Fibroblast of villous mesenchyme (primary cell): ENCODE measurements around the gene HSBP1. TPM values are rescaled to one million over a fixed set of nuclear protein-coding genes. Genes with fewer than 3 reads are reported as not detected.

Experiments used
- DNase-seq: peaks from one replicate; pipeline ENCODE4 v3.0.0-alpha.2; 2010; ENCODE audit warnings: low read depth
- H3K4me3 ChIP-seq: 2 replicates; pipeline ENCODE4 v1.5.1; 2011; ENCODE audit warnings: low read depth, mild to moderate bottlenecking, low read length
- CTCF ChIP-seq: IDR thresholded peaks from 2 replicates; pipeline ENCODE4 v1.5.1; 2012; ENCODE audit warnings: low read depth, mild to moderate bottlenecking, low read length; ENCODE audit not compliant: insufficient read depth
- total RNA-seq: library from RNA; depleted of rRNA; stranded (reverse); fragments of >200 nt; gene quantifications from 2 replicates; pipeline ENCODE4 v1.2.3, GENCODE V29; 2012

The HSBP1 gene
- total RNA-seq, 1 donor = 30.2 TPM

GRCh38 chr16:83809092-83809491 lies 1.3 kb downstream of the HSBP1 start:
- no peak for DNase-seq
- no peak for TF ChIP-seq CTCF
- peak overlapping the region; percentile 91 for H3K4me3 ChIP-seq

GRCh38 chr16:83810901-83811300 lies 3.1 kb downstream of the HSBP1 start:
- DNase-seq = no peak
- no peak overlapping the region for H3K4me3 ChIP-seq
- TF ChIP-seq CTCF = no peak

DNA sequence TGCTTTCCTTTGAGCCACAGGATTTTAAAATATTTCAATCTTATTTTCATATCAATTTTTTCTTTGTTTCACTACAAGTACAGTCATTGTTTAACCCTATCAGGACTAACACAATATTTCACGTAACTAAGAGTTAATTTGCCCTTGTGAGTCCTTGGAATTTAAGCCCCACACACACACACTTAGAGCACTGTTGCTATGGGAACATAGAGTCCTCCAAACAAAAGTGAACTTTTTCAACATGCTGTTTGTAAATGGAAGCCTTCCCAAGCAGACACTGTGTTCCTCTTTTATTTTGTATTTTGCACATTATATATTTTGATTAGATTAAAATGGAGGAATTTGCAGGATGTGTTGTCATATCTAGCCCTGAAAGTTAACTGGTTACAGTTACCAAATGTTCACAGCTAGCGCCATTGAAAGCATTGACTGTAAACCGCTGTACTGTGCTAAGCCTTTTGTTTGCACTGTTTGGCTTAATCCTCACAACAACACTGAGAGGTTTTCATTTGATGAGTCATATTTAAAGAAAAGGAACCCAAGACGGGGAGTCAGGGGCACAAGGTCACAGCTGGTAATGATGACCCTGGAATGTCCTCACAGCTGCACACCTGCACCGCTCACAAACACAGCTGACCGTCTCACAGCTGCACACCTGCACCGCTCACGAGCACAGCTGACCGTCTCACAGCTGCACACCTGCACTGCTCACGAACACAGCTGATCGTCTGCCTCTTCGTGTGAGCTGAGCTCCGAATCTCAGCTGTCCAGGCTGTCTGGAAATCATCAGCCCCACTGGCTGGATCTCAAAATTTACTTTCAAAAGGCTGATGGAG lies 6.3 kb downstream of the HSBP1 start:
- no peak overlapping the region for H3K4me3 ChIP-seq
- peak; percentile 81 for DNase-seq
- TF ChIP-seq CTCF = no peak

GRCh38 chr16:83814659-83814985 lies 6.8 kb downstream of the HSBP1 start:
- no peak for TF ChIP-seq CTCF
- H3K4me3 ChIP-seq = no peak overlapping the region
- DNase-seq = no peak

- DNase-seq = no peak
- no peak for TF ChIP-seq CTCF
Observed at GRCh38 chr16:83817022-83817421, 9.2 kb downstream of the HSBP1 start.

DNA sequence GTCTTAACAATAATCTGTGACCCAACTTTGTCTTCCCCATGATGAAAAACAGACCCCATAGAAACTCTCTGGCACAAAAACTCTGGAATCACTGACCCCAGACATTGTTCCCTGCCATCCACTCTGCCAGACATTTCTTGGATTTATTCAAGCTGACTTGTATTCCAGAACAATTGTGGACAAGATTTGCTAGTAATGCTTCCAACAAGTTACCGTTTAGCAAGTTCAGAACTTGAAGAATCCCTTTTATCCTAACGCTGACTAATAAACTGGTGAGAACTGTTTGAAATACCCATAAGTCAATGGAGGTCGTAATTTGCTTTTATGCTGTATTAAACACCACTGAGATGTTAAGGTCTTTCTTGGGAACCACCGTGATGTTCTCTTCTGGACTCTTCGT lies 10.5 kb downstream of the HSBP1 start:
- H3K4me3 ChIP-seq = no peak overlapping the region
- DNase-seq = no peak
- no peak for TF ChIP-seq CTCF

More at GRCh38 chr16:83817022-83817421, 9.2 kb downstream of the HSBP1 start:
- no peak overlapping the region for H3K4me3 ChIP-seq

GRCh38 chr16:83819361-83819760 lies 11.6 kb downstream of the HSBP1 start:
- TF ChIP-seq CTCF = no peak
- no peak overlapping the region for H3K4me3 ChIP-seq
- DNase-seq = no peak
